SH-SY5Y (cell line): ENCODE data around the gene RELN.

Experiments used
- GATA2 ChIP-seq: IDR thresholded peaks from 2 replicates; pipeline ENCODE4 v1.6.1; 2011; ENCODE audit warnings: mild to moderate bottlenecking, low read depth, low read length
- GATA3 ChIP-seq: IDR thresholded peaks from 2 replicates; pipeline ENCODE4 v1.6.1; 2011; ENCODE audit warnings: low read depth, mild to moderate bottlenecking, low read length, moderate library complexity

- TF ChIP-seq GATA2: no peak
- TF ChIP-seq GATA3: no peak
Measured at GRCh38 chr7:103888603-103889153, 100.8 kb downstream of the RELN start.
